HUDEP-2 (cell line): ENCODE measurements around the gene PRR12.

Experiments
- DNase-seq, 76 experiments: peaks; one replicate each; lab custom pipeline; 2025; ENCODE audit not compliant: unreplicated experiment in 76 of 76; lab: John Stamatoyannopoulos, UW

The PRR12 gene, protein sequence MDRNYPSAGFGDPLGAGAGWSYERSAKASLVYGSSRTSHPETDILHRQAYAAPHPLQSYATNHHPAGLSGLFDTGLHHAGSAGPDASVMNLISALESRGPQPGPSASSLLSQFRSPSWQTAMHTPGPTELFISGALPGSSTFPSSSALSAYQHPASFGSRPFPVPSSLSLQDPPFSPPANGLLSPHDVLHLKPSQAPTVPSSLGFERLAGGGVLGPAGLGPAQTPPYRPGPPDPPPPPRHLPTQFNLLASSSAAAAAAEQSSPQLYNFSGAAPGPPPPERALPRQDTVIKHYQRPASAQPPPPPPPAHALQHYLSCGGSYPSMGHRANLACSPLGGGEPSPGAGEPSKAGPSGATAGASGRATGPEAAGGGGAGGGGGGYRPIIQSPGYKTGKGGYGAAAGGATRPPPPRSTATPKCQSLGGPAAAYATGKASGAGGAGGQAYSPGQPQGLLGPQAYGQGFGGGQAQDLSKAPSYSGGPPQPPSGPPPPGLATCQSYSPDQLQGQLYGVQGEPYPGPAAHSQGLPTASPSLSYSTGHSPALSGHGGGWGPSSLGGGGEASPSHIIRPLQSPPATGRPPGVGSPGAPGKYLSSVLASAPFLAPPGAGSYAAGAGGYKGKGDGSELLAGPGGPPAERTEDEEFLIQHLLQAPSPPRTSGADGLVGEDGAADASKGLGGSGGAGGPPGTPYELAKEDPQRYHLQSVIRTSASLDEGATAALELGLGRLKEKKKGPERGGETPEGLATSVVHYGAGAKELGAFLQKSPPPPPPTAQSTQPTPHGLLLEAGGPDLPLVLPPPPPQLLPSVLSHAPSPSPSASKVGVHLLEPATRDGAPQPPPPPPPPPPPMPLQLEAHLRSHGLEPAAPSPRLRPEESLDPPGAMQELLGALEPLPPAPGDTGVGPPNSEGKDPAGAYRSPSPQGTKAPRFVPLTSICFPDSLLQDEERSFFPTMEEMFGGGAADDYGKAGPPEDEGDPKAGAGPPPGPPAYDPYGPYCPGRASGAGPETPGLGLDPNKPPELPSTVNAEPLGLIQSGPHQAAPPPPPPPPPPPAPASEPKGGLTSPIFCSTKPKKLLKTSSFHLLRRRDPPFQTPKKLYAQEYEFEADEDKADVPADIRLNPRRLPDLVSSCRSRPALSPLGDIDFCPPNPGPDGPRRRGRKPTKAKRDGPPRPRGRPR (N-terminal part only)

DNA sequence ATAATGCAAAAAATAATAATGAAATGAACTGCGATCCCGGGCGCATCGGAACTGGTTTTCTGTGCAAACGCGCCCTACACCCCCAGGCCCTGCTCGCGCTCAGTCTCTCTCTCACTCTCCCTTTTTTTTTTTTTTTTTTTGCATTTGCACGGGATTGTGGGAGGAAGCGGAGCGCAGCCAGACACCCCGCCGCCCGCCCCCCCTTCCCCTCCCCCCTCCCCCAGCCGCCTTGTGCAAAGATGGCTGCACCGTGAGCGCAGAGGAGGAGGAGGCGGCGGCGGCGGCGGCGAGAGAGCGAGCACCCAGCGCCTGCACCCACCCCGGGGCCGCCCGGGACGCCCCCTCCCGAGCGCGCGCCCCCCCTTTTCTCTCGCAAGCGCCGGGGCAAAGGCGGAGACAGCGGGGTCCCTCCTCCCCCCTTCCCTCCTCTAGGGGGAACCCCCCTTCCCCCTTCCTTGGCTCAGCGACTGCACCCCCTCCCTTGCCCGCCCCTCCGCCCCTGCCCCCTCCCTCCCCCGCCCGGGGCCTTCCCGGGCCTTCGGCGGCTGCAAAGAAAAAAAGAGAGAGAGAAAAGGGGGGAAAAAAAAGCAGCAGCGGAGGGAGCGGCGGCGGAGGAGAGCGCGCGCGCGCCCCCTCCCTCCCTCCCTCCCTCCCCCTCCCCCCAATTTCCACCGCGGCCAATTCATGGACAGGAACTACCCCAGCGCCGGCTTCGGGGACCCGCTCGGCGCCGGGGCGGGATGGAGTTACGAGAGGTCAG lies at the start of gene PRR12:
Gene PRR12, plus strand, starts transcription at position 212 of the 760 bp plus-strand sequence. Its CDS starts 473 bp downstream, at position 685.
- peak in 68 of 76 experiments; percentile 24 to 90 (median 72) for DNase-seq

GRCh38 chr19:49541914-49542313 lies 49.1 kb upstream of the PRR12 start:
- no peak for DNase-seq

- DNase-seq: no peak
These were observed 48.5 kb upstream of the PRR12 start for GRCh38 chr19:49542446-49542845.

DNA sequence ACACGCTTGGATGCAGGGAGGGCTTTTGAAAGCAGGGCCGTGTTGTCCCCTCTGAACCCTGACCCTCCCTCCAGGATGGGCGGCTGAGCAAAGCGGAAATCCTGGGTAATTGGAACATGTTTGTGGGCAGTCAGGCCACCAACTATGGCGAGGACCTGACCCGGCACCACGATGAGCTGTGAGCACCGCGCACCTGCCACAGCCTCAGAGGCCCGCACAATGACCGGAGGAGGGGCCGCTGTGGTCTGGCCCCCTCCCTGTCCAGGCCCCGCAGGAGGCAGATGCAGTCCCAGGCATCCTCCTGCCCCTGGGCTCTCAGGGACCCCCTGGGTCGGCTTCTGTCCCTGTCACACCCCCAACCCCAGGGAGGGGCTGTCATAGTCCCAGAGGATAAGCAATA lies 48.0 kb upstream of the PRR12 start:
- DNase-seq: no peak

DNA sequence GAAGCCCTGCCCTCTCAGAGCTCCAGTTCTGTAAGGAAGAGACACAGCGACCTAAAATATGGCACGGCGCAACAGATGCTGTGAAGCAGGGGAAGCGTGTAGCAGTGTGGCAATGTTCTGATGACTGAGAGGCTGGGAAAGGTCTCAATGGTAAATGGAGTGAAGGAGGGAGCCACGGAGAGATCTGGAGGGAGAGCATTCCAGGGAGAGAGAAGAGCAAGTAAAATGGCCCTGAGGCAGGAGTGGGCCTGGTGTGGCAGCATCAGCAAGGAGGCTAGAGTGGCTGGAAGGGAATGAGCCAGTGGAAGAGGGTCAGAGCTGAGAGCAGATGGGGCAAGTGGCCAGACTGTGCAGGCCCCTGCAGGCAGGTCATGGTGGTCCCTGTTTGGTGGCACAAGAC lies 46.8 kb upstream of the PRR12 start:
- DNase-seq: no peak

DNA sequence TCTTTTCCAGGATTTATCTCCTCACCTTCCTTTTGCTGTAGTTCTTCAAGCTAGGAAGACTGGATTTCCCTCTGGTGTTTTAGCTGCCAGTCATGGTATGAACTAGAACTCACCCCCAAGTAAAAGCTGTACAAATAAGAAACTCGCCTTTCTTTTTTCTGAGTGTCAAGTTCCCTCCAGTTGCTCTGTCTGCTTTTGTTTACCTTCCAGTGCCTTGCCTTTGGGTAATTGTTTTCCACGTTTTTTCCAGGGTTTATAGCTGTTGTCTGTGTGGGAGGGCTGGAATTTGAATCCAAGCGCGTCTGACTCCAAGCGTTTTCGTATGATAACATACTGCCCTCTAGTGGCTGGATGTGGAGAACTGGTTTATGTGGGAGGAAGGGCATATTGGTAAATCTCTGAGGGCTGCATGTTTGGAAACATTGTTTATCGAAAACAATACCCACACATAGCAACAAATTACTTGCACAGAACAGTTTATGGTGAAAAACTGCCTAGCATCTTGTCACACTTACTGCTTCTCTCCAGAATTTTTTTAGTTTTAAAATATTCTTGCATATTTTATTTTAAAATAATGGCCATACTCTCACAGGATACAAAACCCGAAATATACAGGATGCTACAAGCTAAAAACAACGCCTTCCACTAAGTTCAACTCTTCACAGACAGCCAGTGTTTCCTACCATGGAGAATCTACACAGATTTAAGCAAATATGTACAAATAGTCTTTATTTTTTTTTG lies 44.0 kb upstream of the PRR12 start:
- DNase-seq: peak in 58 of 76 experiments; percentile 13 to 86 (median 64)

GRCh38 chr19:49549045-49549444 lies 41.9 kb upstream of the PRR12 start:
- DNase-seq: peak in 1 of 76 experiments; percentile 16

GRCh38 chr19:49551531-49551930 lies 39.5 kb upstream of the PRR12 start:
- DNase-seq: no peak

DNA sequence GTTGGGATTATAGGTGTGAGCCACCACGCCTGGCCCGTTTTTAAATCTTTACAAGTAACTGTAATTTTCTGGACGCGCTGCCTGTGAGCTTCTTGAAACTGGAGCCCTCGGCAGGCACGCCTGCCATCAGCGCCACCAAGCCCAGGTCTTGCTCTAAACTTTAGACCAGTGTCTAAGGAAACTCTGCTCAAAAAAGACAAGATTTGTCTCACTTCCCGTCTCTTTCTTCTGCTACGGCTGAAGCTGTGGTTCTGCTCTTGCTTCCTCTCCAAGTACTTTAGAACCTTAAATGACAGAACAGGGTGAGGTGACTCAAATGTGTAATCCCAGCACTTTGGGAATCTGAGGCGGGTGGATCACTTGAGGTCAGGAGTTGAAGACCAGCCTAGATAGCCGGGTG lies 38.2 kb upstream of the PRR12 start:
- DNase-seq: no peak

DNA sequence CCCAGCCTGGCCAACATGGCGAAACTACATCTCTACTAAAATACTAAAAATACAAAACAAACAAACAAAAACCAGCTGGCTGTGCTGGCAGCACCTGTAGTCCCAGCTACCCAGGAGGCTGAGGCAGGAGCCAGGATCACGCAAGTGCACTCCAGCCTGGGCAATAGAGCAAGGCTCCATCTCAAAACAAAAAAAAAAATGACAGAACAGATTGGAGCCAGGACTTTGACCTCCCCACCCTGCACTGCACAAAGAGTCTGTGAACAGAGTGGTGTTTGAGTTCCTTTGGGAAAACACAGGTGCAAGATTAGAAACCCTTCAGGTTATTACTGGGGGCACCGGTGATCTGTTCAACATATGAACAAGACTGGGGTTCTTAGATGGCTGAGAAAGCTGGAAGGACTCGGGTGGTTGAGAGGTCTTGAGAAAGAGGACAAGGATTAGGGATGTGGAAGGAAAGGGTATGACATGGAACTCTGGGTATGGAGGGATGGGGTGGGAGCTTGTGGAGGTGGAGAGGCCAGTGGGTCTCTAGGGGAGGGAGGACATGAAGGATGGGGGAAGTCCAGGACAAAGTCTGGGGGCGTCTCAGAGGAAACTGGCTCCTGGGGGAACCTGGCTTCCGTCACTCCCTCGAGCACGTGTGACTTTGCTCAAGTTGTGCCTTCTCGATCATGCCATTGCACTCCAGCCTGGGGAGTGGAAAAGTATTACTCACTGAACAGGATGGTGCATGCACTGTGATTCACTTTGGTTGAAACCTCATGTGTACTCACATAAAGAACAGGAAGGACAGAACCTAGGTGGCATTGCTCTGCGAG lies 37.3 kb upstream of the PRR12 start:
- DNase-seq: no peak

- no peak for DNase-seq
These were observed 36.2 kb upstream of the PRR12 start for GRCh38 chr19:49554701-49555181.

GRCh38 chr19:49555600-49556411 lies 35.2 kb upstream of the PRR12 start:
- DNase-seq: peak in 44 of 76 experiments; percentile 18 to 78 (median 58)

- DNase-seq: no peak
These were observed 34.3 kb upstream of the PRR12 start for GRCh38 chr19:49556412-49557398.

- no peak for DNase-seq
These were observed 33.2 kb upstream of the PRR12 start for GRCh38 chr19:49557641-49558325.

DNA sequence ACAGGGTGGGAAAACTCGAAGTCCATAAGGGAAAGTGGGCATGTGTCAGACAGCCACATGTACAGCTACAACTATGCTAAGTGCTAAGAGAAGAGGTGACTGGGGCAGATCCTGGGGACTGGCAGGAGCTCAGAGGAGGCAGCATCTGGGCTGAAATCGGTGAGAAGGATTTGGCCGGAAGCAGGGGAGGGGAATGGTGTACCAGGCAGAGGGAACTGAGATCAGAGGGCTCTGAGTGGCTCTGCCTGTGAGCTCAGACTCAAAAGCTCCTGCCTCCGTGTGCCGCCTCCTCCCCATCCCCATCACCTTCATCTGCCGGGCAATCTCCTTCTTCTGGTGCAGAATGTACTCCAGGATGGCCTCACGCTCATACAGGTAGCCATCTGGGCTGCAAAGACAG lies 32.4 kb upstream of the PRR12 start:
- no peak for DNase-seq

DNA sequence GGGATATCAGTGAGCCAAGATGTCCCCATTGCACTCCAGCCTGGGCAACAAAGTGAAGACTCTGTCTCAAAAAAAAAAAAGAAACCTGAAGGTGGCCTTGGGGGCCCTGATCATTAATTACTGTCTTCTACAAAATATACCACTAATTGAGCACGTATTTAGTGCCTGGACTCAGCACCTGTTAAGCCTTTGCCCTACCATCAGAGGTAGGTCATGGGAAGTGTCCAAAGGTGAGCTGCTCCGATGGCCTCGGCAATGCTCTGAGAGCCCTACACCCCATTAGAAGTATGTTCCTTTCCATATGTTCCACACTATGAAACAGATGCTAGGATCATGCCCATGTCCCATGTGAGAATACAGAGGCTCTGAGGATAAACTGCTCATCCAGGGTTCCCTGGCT lies 31.5 kb upstream of the PRR12 start:
- no peak for DNase-seq
